ENCODE data around the gene LARP6. TPM values are rescaled to one million over a fixed set of nuclear protein-coding genes. Genes with fewer than 3 reads are reported as not detected.

LARP6 gene
- total and polyA plus RNA-seq, 2 donors from 2014 or later: 21.0 to 62.8 TPM

DNA sequence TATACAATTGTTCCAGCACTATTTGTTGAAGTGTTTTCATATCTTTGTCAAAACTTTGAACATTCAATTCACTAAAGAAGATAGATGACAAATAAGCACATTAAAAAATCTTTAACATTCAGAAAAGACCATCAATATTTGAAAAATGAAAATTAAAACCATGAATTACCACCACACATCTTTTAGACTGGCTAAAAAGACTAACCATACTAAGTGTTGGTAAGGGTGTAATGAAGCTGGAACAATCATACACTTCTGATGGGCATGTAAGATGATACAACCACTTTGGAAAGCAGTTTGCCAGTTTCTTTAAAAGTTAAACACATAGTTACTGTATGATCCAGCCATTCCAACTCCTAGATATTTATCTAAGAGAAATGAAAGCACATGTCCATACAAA, 33.7 kb downstream of the LARP6 start:
- no peaks in the 10 kb centered on the region for H3K9me3 ChIP-seq (ENCODE audit: control insufficient read depth in 2 of 3, insufficient read depth in 1 of 3, low read length in 3 of 3)
- intact Hi-C loops (cut with DNase I): no loop called here
- no peak overlapping the region for H3K4me3 ChIP-seq (ENCODE audit: low read length in 3 of 3)
- no peaks in the 10 kb centered on the region for H3K4me1 ChIP-seq (ENCODE audit: control insufficient read depth in 2 of 3, insufficient read depth in 2 of 3, low read depth in 1 of 3, low read length in 3 of 3)
- no peak overlapping the region for H3K27ac ChIP-seq (ENCODE audit: low read depth in 2 of 2, low read length in 2 of 2)
- TF ChIP-seq, protein P1, sequence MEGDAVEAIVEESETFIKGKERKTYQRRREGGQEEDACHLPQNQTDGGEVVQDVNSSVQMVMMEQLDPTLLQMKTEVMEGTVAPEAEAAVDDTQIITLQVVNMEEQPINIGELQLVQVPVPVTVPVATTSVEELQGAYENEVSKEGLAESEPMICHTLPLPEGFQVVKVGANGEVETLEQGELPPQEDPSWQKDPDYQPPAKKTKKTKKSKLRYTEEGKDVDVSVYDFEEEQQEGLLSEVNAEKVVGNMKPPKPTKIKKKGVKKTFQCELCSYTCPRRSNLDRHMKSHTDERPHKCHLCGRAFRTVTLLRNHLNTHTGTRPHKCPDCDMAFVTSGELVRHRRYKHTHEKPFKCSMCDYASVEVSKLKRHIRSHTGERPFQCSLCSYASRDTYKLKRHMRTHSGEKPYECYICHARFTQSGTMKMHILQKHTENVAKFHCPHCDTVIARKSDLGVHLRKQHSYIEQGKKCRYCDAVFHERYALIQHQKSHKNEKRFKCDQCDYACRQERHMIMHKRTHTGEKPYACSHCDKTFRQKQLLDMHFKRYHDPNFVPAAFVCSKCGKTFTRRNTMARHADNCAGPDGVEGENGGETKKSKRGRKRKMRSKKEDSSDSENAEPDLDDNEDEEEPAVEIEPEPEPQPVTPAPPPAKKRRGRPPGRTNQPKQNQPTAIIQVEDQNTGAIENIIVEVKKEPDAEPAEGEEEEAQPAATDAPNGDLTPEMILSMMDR (IDR thresholded peaks at IDR 0.05; ENCODE audit: borderline replicate concordance, extremely low read depth, insufficient read depth): no peak
- no peak overlapping the region for H3K9ac ChIP-seq (ENCODE audit: low read length in 3 of 3)
- H3K36me3 ChIP-seq (ENCODE audit: control insufficient read depth in 2 of 3, insufficient read depth in 3 of 3, low read length in 3 of 3): no peaks in the 10 kb centered on the region
- DNase-seq (no peak), FAIRE-seq (no peak)
- H3K27me3 ChIP-seq (ENCODE audit: control insufficient read depth, insufficient read depth, low read length): no peaks in the 10 kb centered on the region

DNA sequence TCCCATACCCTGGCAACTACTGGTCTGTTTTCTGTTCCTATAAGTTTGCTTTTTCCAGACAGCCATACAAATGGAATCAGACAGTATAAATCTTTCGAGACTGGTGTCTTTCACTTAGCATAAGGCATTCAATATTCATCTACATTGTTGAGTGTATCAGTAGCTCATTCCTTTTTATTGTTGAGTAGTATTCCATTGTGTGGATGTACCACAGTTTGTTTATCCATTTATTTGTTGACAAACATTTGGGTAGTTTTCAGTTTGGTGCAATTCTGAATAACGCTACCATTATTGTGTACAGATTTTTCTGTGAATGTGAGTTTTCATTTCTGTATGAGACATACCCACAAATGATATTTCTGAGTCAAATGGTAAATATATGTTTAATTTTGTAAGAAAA, 35.4 kb downstream of the LARP6 start:
- intact Hi-C loops (cut with DNase I): loop anchor here (10.0 kb wide), 1 partner anchor 144 kb away; no protein-coding TSS in a partner anchor
- H3K27ac ChIP-seq (ENCODE audit: low read depth in 2 of 2, low read length in 2 of 2): no peak overlapping the region

DNA sequence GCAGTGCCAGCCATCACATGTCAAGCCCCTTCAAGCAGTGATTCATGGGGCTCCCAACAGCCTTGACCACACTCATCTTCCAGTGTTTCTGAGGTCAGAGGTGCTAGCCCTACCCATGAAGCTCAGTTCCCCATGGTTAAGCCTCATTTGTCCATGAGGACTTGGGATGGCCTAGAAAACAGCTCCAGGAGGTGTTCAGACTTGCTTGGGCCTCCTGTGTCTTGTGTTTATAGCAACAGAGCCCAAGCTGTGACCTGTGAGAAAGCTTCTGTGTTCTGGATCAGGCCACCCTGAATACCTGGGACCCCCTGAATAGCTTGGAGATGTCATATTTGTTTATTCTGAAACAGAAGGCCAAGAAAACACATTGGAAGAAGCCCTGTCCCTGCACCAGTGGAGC, 36.7 kb downstream of the LARP6 start:
- intact Hi-C loops (cut with DNase I): loop anchor here (10.0 kb wide), 1 partner anchor 142 kb away; no protein-coding TSS in a partner anchor
- FAIRE-seq: no peak

More for the DNA sequence above, 35.4 kb downstream of the LARP6 start:
- H3K4me1 ChIP-seq (ENCODE audit: control insufficient read depth in 2 of 3, insufficient read depth in 2 of 3, low read depth in 1 of 3, low read length in 3 of 3): no peaks in the 10 kb centered on the region
- TF ChIP-seq, protein P1 (IDR thresholded peaks at IDR 0.05; ENCODE audit: borderline replicate concordance, extremely low read depth, insufficient read depth): no peak
- H3K4me3 ChIP-seq (ENCODE audit: low read length in 3 of 3): no peak overlapping the region
- H3K9me3 ChIP-seq (ENCODE audit: control insufficient read depth in 2 of 3, insufficient read depth in 1 of 3, low read length in 3 of 3): no peaks in the 10 kb centered on the region
- DNase-seq (no peak), FAIRE-seq (no peak)
- H3K9ac ChIP-seq (ENCODE audit: low read length in 3 of 3): no peak overlapping the region
- H3K36me3 ChIP-seq (ENCODE audit: control insufficient read depth in 2 of 3, insufficient read depth in 3 of 3, low read length in 3 of 3): no peaks in the 10 kb centered on the region
- H3K27me3 ChIP-seq (ENCODE audit: control insufficient read depth, insufficient read depth, low read length): no peaks in the 10 kb centered on the region

More for the DNA sequence above, 36.7 kb downstream of the LARP6 start:
- no peaks in the 10 kb centered on the region for H3K9me3 ChIP-seq (ENCODE audit: control insufficient read depth in 2 of 3, insufficient read depth in 1 of 3, low read length in 3 of 3)
- H3K9ac ChIP-seq (ENCODE audit: low read length in 3 of 3): no peak overlapping the region
- H3K4me3 ChIP-seq (ENCODE audit: low read length in 3 of 3): no peak overlapping the region
- H3K36me3 ChIP-seq (ENCODE audit: control insufficient read depth in 2 of 3, insufficient read depth in 3 of 3, low read length in 3 of 3): no peaks in the 10 kb centered on the region
- DNase-seq: no peak
- no peaks in the 10 kb centered on the region for H3K4me1 ChIP-seq (ENCODE audit: control insufficient read depth in 2 of 3, insufficient read depth in 2 of 3, low read depth in 1 of 3, low read length in 3 of 3)
- TF ChIP-seq, protein P1 (IDR thresholded peaks at IDR 0.05; ENCODE audit: borderline replicate concordance, extremely low read depth, insufficient read depth): no peak
- no peaks in the 10 kb centered on the region for H3K27me3 ChIP-seq (ENCODE audit: control insufficient read depth, insufficient read depth, low read length)
- no peak overlapping the region for H3K27ac ChIP-seq (ENCODE audit: low read depth in 2 of 2, low read length in 2 of 2)
